GM21528 (cell line): ENCODE results near the gene MICALL2.

Experiments used
- ATAC-seq: cut with Tn5 transposase; IDR thresholded peaks from one replicate; pipeline ENCODE4 v1.9.1; 2021; ENCODE audit warnings: mild to moderate bottlenecking, moderate library complexity; ENCODE audit not compliant: unreplicated experiment, low FRiP score

MICALL2 gene

DNA sequence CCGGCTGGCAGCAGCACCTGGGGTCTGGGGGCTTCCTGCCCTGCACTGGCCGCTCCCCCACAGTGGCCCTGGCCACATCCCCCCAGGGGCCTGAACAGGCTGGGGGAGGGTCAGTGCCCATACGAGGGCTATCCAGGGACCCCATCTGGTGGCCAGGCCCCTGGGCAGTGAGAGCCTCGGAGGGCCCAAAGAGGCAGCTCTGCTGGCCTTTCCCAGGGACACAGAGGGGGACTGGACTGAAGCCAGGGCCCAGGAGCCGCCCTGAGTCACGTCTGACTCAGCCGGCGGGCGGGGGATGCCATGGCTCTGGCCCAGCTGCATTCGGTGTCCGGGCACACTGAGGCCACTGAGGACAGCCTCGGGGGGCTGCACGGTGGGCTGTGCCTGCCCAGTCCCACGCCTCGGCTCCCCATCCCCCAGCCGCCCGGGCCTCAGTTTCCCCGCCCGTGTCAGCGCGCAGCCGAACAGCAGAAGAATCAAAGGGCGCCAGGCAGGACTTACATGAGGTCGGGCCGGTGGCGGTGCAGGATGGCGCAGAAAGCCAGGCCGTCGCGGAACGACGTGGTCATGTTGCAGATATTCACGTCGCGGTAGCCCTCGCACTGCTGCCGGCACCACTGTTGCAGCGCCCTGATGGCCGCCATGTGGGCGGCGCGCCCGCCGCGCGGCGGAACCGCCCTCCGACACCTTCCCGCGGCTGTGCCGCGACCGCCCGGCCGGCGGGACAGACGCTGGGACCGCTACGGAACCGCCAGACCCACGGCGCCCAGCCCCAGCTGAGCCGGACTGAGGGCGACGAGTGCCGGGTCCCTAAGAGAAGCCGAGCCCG, at the start of gene MICALL2:
MICALL2 (minus strand) TSS at position 788 of the 829 bp plus-strand sequence; CDS start at position 644, 144 bp downstream.
- ATAC-seq, result peak; percentile 17

DNA sequence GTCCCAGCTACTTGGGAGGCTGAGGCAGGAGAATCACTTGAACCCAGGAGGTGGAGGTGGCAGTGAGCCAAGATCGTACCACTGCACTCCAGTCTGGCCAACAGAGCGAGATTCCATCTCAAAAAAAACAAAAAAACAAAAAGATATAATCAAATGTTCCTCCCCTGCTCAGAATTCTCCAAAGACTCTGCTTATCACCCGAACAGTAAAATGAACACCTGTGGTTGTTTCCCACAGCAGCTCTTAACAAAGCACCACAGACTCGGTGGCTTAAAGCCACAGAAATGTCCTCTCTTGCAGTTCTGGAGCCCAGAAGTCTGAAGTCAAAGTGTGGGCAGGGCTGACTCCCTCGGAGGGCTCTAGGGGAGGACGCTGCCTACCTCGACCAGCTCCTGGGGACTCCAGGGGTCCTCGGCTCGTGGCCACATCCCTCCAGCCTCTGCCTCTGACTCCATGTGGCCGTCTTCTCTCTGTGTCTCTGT, 49.0 kb upstream of the MICALL2 start:
- no peak for ATAC-seq

- ATAC-seq, result no peak
Observed at GRCh38 chr7:1505731-1506550, 46.7 kb upstream of the MICALL2 start.

DNA sequence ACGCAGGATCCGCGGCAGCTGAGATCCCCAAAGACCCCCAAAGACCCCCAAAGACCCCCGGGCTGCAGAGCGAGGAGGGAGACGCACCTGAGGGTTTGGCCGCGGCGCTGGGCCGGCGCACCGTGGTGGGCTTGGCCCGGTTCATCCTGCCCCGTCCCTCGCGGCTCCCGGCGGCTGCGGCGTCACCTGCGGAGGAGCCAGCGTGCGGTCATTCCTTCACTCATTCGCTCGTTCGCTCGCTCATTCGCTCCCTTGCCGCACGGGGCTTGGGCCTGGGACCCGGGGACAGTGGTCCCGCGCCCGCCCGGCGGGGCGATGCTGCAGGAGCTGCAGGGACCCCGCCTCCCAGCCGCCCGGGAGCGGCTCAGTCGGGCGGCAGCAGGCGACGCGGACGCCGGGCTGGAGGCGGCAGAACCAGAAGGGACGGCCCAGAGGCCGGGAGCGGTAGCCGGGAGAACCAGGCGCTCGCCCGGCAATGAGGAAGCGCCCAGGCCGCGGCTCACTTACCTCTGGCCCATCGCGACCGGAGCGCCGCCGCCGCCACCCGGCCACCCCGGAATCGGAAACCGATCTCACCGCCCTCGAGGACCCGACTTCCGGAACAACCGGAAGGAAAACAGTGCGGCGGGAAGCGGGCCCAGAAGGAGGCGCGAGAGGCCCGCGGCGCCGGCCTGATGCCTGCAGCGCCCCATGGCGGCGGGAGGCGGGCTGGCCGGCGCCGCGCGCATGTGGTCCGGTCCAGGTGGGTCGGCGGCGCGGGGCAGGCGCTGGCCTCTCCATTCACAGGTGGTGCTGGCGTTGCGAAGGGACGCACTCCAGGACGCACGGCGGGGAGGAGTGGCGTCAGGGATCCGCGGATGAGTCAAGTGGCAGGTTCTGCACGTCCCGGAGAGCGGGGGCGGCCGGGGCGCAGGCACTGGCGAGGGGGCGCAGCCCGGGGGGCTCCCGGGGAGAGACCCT, 44.8 kb upstream of the MICALL2 start, which contains the start of gene INTS1:
INTS1 (minus strand) TSS at position 574 of the 960 bp plus-strand sequence; CDS start at position 145, 429 bp downstream.
- peak; percentile 70 for ATAC-seq

DNA sequence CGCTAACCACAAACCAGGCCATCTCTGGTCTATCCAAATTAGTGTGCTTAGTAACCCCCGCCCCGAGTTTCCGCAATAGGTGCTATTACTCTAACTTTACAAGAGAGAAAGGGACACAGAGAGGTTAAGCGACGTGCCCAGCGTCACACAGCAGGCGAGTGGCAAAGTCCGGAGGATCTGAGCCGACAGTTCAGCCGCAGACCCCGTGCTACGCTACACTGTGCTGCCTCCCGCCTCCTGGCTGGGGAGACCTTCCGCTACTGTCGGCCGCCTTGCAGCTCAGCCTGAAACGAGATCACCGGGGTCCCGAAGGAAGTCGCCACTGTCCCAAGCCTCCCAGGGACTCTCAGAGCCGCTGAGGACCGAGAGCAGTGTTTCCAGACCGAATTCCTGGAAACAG, 44.1 kb upstream of the MICALL2 start:
- no peak for ATAC-seq

- ATAC-seq, result no peak
Observed at GRCh38 chr7:1502845-1503244, 43.6 kb upstream of the MICALL2 start.

DNA sequence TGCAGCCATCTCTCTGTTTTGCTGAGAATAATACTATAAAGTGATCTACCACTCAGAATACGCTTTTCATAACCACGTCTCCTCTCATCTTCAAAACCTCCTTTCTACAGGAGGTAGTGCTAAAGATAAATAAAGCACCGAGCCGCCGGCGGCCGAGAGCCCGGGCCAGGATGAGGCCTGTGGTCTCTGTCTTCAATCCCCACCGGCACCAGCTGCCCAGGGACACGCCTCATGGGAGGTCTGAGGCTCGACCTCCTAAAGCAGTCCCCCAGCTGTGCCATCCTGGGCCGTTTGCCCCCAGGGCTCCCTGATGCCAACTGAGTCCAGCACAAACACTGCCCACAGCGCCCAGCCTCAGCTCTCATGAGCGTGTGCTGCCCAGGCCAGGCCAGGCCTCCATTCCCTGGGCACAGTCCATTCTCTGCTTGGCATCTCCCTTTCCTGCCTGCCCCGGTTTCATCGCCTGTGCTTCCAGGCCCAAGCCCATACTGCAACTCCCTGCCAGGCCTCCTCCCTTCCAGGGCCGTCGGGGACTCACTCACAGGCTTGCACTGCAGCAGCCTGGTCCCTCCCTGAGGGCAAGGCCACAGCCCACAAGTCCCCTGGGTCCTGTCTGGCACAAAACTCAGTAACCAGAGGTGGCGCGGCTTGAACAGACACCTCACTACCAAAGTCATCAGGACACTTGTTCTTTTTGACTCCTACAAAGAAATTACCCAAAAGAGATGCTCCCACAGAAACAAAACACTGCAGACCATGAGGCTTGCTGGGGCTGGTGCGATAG, 42.4 kb upstream of the MICALL2 start:
- ATAC-seq, result no peak

GRCh38 chr7:1500064-1500807, 41.0 kb upstream of the MICALL2 start:
- no peak for ATAC-seq

DNA sequence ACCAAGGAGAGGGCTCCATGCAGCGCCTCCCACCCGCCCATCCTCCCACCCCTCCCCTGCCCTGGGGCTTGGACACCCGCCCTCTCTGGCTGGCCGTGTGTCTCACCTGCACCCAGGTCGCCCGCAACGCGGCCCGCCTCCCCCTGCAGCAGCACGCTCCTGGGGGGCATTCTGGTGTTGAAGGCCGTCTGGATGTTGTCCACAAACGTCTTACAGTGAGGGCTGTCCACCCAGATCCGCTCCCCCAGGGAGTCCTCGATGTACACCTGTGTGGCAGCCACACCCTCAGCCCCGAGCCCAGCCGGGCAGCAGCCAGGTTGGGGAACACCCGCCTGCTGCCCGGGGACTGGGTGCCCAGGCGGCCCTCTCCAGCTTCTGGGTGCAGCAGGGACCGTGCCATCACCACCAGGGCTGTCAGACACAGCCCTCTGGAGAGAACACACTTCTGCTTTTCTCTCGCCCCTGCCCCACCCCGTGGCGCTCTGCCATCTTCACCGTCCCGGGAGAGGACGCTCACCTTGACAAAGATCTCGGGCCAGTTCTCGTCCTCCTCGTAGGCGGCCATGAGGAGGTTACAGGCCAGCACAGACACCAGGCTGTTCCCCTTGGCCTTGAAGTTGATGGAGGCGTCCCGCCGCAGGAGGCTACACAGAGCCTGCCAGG, 40.2 kb upstream of the MICALL2 start:
- no peak for ATAC-seq

DNA sequence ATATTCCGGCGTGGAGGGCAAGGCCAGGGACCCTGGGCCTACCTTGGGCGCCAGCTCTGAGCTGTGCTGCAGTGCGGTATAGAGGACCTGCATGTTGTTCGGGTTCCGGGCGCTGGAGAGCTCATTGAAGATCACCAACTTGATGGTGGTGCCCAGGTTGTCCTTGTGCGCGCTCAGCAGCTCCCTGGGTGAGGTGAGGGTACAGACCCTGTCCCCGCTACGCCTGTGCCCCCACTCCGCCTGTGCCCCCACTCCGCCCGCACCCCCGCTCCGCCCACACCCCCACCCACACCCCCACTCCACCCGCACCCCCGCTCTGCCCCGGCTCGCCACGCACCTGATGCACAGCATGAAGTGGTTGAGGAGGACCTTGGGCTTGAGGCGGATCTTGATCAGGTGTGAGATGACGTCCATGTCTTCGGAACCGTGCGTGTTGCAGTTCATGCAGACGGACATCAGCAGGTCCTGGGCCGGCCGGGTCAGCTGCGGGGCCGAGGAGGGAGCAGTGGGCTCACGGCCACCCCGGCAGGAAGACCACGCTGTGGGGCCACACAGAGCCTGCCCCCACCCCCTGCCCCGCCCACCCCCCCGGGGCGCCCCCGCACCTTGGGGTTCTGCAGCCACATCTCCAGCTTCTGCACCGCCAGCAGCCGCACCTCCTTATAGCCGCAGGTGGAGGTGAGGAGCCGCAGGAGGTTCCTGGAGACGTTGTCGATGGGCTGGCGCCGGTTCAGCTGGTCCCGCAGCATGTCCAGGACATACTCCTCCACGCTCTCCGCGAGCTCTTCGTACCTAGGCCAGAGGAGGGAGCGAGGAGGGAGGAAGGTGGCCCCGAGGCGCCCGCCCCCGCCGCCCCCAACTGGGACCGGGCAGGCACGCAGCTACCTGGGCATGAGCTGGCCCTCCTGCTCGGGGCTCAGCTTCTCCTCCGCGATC, 39.4 kb upstream of the MICALL2 start:
- no peak for ATAC-seq

- no peak for ATAC-seq
Observed at GRCh38 chr7:1497293-1497927, 38.1 kb upstream of the MICALL2 start.

DNA sequence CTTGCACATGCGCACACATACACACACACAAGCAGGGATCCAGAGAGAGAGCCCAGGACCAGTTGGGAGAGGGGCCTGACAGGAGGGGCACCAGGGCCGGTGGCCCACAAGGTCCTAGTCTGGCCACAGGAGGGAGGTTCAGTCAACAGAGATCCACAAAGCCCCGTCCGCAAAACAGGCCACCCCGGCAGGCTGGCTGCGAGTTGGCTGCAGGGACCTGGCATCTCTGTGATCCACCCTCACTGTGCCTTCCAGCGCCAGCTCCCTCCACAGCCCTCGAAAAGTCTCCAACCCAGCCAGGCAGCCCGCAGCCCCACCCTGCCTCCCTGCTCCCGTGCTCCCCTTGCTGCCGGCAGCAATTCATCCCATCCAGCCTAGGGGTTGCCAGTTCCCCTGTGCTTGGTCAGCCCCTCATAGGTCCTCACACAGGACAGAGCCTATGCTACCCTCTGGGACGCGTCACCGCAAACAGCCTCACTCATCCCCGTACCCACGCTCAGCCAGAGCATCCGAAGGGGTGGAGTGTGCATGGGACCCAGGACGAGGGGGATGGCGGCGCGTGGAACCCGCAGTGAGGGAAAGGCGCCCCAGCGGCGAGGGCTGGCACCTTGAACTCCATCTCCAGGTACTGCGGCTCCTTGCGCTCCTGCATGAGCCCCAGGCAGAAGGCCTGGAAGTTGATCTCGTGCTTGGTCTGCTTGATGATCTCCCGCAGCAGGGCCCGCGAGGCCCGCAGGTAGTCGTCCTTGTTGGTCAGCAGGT, 37.4 kb upstream of the MICALL2 start:
- ATAC-seq, result no peak

DNA sequence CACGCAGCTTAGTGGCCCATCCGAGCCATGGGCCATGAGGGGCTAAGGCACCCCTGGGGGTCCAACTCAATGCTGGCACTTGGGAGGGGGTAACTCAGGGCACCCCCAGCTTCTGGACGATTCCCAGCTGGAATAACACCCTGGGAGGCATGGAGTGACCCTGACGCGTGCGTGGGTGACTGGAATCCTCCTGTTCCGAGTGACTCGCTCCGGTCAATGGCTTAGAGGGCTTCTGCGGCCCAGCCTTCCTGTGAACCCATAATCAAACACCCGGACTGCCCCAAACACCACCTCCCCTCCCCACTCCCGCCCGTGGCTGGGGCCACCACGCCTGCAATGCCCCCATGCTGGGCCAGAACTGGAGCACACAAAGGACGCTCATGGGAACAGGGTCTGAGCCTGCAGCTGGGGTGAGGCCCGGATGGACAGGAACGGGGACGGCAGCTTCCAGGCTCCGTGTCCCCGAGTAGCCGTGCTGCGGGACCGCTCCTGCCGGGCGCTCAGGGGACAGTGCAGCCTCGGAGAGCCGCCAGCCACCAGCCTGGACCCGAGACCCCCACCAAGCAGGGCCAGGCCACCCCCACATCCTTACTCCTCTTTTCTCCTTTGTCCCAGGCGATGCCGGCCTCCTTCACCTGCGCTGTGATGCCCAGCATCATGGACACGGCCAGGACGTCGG, 36.4 kb upstream of the MICALL2 start:
- ATAC-seq, result no peak

DNA sequence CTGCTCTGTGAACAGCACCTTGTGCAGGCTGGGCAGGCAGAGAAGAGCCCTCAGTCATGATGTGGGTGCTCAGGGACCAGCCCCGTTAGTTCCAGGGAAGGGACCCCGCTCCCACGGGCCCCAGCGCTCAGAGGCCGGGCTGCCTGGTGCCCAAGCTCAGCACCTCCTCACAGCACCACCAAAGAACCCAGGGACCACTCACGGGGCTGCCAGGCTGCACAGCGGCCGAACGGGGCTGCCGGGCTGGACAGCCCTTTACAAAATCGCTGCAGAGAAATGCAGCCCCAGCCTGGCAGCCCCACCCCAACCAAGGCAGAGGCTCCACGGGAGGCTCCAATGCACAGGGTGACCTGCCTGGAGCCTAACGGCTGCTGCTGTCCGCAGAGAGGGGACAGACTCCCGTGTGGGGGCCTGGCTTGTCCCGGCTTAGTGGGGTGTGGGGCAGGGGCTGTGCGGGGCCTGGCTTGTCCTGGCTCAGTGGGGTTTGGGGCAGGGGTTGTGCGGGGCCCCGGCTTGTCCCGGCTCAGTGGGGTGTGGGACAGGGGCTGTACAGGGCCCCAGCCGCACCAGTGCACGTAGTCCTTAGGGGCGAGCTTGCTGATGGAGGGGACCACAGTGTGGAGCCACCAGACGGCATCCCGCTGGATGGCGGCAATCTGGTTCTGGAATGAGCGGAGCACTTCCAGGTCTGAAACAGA, 35.7 kb upstream of the MICALL2 start:
- no peak for ATAC-seq

- no peak for ATAC-seq
Observed at GRCh38 chr7:1494447-1494846, 35.2 kb upstream of the MICALL2 start.
